Measurements from ENCODE around the gene KASH5. TPM values are rescaled to one million over a fixed set of nuclear protein-coding genes. Genes with fewer than 3 reads are reported as not detected.

Gene KASH5
- total RNA-seq, 1 experiment from 2014 or later = not detected

- H3K4me2 ChIP-seq (ENCODE audit: insufficient read depth, insufficient read length, low read length) = peak overlapping the region; percentile 48
- no peaks in the 10 kb centered on the region for H3K79me2 ChIP-seq (ENCODE audit: insufficient read depth, low read length)
- no peak overlapping the region for H2BK20ac ChIP-seq (ENCODE audit: low read depth, low read length, poor library complexity, severe bottlenecking)
- peak overlapping the region; percentile 97 to 98 (median 98) for H3K27ac Mint-ChIP-seq
- peaks cover 9% of the 10 kb centered on the region; the same call in 1 of the 2 replicates for H3K4me1 ChIP-seq (ENCODE audit: insufficient read depth, low read length)
- H3K9me3 ChIP-seq (ENCODE audit: control insufficient read depth, low read depth, low read length) = no peaks in the 10 kb centered on the region
- H3K79me1 ChIP-seq (ENCODE audit: insufficient read depth, low read depth, low read length, poor library complexity, severe bottlenecking) = no peaks in the 10 kb centered on the region
- H4K91ac ChIP-seq (ENCODE audit: insufficient read length, low read depth, low read length) = no peak overlapping the region
- no peak overlapping the region for H2AFZ ChIP-seq (ENCODE audit: low read length)
- WGBS (ENCODE audit: extremely low coverage, insufficient read length, low lambda C conversion rate) = no CpG with 5 or more reads among the region's 7 CpGs
- H3K18ac ChIP-seq (ENCODE audit: insufficient read length, low read depth, low read length) = peak overlapping the region; percentile 55
- peak overlapping the region; percentile 58 for H2BK12ac ChIP-seq (ENCODE audit: insufficient read length, low read depth, low read length)
- H2BK15ac ChIP-seq (ENCODE audit: low read depth, low read length) = 0 out of 2 replicates have a peak overlapping the region, but pooled peaks have one; percentile 40
- H3K27me3 Mint-ChIP-seq (ENCODE audit: low read depth) = peaks cover 1% of the 10 kb centered on the region; the same call in 1 of the 2 replicates
- H3K4me3 Mint-ChIP-seq = peak overlapping the region; percentile 32 to 71
- peak overlapping the region; percentile 91 for H3K27ac ChIP-seq (ENCODE audit: insufficient read length, low read depth, low read length)
- H4K20me1 ChIP-seq (ENCODE audit: control insufficient read depth, insufficient read depth, insufficient read length) = peaks cover 2% of the 10 kb centered on the region
- H3K36me3 Mint-ChIP-seq (ENCODE audit: insufficient read depth in 1 of 3, low read depth in 3 of 3) = no peaks in the 10 kb centered on the region
- no peak overlapping the region for H4K5ac ChIP-seq (ENCODE audit: insufficient read length, low read depth, low read length)
- H3T11ph ChIP-seq (ENCODE audit: low read length) = no peak overlapping the region
- peak overlapping the region; percentile 9 for H2BK5ac ChIP-seq (ENCODE audit: insufficient read length, low read length)
- no peak overlapping the region for H3K23ac ChIP-seq (ENCODE audit: insufficient read length, low read depth, low read length)
- peak overlapping the region; percentile 21 for H3K9ac ChIP-seq (ENCODE audit: extremely low read depth, insufficient read length, low read length)
- no peaks in the 10 kb centered on the region for H3K23me2 ChIP-seq (ENCODE audit: insufficient read length, low read depth, low read length, poor library complexity, severe bottlenecking)
- H3K4me1 Mint-ChIP-seq = peaks cover 42 to 44% of the 10 kb centered on the region in 2 experiments
- no peak for TF ChIP-seq CTCF (conservative IDR thresholded peaks at IDR 0.05)
- no peak overlapping the region for H4K8ac ChIP-seq (replicated peaks; ENCODE audit: insufficient read length, low read depth, low read length)
- H3K4ac ChIP-seq (ENCODE audit: low read depth, low read length) = no peak overlapping the region
- no peak overlapping the region for H3K56ac ChIP-seq (ENCODE audit: insufficient read length, low read depth, low read length)
- H2AK5ac ChIP-seq (ENCODE audit: insufficient read length, low read length) = no peak overlapping the region
- H3K9me3 Mint-ChIP-seq = no peaks in the 10 kb centered on the region
- H3K14ac ChIP-seq (ENCODE audit: insufficient read depth, low read length) = peak overlapping the region; percentile 87
- no peak overlapping the region for H2BK120ac ChIP-seq (ENCODE audit: low read depth, low read length, poor library complexity, severe bottlenecking)
- no peaks in the 10 kb centered on the region for H3K27me3 ChIP-seq (ENCODE audit: insufficient read depth, low read length)
- peak; percentile 96 for DNase-seq
These were observed 15.5 kb downstream of the KASH5 start for GRCh38 chr19:49403404-49404187.
